AG09309 (cell line): ENCODE results near the gene DLGAP3.
"Not testable (repeated sequence)": the region's sequence is repeated elsewhere in the genome, so short reads cannot be mapped to it uniquely, and the experiment has no call there.

Experiments
- DNase-seq: peaks from one replicate; pipeline ENCODE4 v3.0.0-alpha.2; 2010; ENCODE audit warnings: low read depth
- H3K4me3 ChIP-seq: 2 replicates; pipeline ENCODE4 v1.5.1; 2011; ENCODE audit warnings: mild to moderate bottlenecking, low read depth, low read length, moderate library complexity; ENCODE audit not compliant: control insufficient read depth
- CTCF ChIP-seq: IDR thresholded peaks from 2 replicates; pipeline ENCODE4 v1.5.1; 2011; ENCODE audit warnings: mild to moderate bottlenecking, low read depth, low read length, inconsistent platforms; ENCODE audit not compliant: insufficient read depth, control insufficient read depth; ENCODE audit errors: missing control alignments

DLGAP3 gene

GRCh38 chr1:34824817-34825454, 104.5 kb downstream of the DLGAP3 start:
- H3K4me3 ChIP-seq = no peak overlapping the region
- no peak for TF ChIP-seq CTCF
- DNase-seq = no peak

- no peak for DNase-seq
- no peak for TF ChIP-seq CTCF
- no peak overlapping the region for H3K4me3 ChIP-seq
These were observed 107.2 kb downstream of the DLGAP3 start for GRCh38 chr1:34822202-34822601.

- not testable (repeated sequence) for DNase-seq
These were observed 110.6 kb downstream of the DLGAP3 start for GRCh38 chr1:34818862-34819261.

GRCh38 chr1:34816778-34817177, 112.7 kb downstream of the DLGAP3 start:
- no peak for DNase-seq
- no peak for TF ChIP-seq CTCF
- H3K4me3 ChIP-seq = no peak overlapping the region

More at GRCh38 chr1:34818862-34819261, 110.6 kb downstream of the DLGAP3 start:
- H3K4me3 ChIP-seq = not testable (repeated sequence)

- DNase-seq = no peak
- no peak for TF ChIP-seq CTCF
- H3K4me3 ChIP-seq = no peak overlapping the region
These were observed 113.1 kb downstream of the DLGAP3 start for GRCh38 chr1:34816332-34816731.
